DOHH2 (cell line): Measurements from ENCODE around the gene IRX3.

Experiments
- H3F3A ChIP-seq: fragments of 200-600 bp; sonication (generic), shearing (Covaris generic); 2 replicates; pipeline ENCODE4 v1.6.0; 2016; ENCODE audit warnings: antibody characterized with exemption, mild to moderate bottlenecking; ENCODE audit not compliant: control insufficient read depth, insufficient read depth
- H3K27ac ChIP-seq: fragments of 200-600 bp; sonication (generic); 2 replicates; pipeline ENCODE4 v1.5.1; 2014; ENCODE audit warnings: low read depth, mild to moderate bottlenecking, low read length, moderate library complexity
- H3K27me3 ChIP-seq: fragments of 200-600 bp; sonication (generic); 2 replicates; pipeline ENCODE4 v1.6.1; 2014; ENCODE audit warnings: mild to moderate bottlenecking, low read length, mixed read lengths; ENCODE audit not compliant: control insufficient read depth
- H3K36me3 ChIP-seq: fragments of 200-600 bp; sonication (generic); 2 replicates; pipeline ENCODE4 v1.6.1; 2014; ENCODE audit warnings: mild to moderate bottlenecking, low read length, moderate library complexity, mixed read lengths; ENCODE audit not compliant: control insufficient read depth
- H3K4me1 ChIP-seq: fragments of 200-600 bp; sonication (generic); 2 replicates; pipeline ENCODE4 v1.6.1; 2014; ENCODE audit warnings: mild to moderate bottlenecking, low read length, mixed read lengths; ENCODE audit not compliant: control insufficient read depth
- H3K4me2 ChIP-seq: fragments of 200-600 bp; sonication (generic); 2 replicates; pipeline ENCODE4 v1.6.0; 2014; ENCODE audit warnings: mild to moderate bottlenecking, low read length, moderate library complexity
- H3K4me3 ChIP-seq: fragments of 200-600 bp; sonication (generic); 2 replicates; pipeline ENCODE4 v1.5.1; 2014; ENCODE audit warnings: mild to moderate bottlenecking, low read length, mixed read lengths
- H3K79me2 ChIP-seq: fragments of 200-600 bp; sonication (generic); 2 replicates; pipeline ENCODE4 v1.6.1; 2014; ENCODE audit warnings: mild to moderate bottlenecking, low read length, mixed read lengths; ENCODE audit not compliant: control insufficient read depth
- H3K9me2 ChIP-seq: fragments of 200-600 bp; sonication (generic); replicated peaks from 2 replicates; pipeline ENCODE4 v1.6.1; 2014; ENCODE audit warnings: mild to moderate bottlenecking, low read length, mixed read lengths; ENCODE audit not compliant: control insufficient read depth
- H3K9me3 ChIP-seq: fragments of 200-600 bp; sonication (generic); 2 replicates; pipeline ENCODE4 v1.6.1; 2014; ENCODE audit warnings: antibody characterized with exemption, low read length, mixed read lengths; ENCODE audit not compliant: control insufficient read depth, insufficient read depth
- H4K20me1 ChIP-seq: fragments of 200-600 bp; sonication (generic); 2 replicates; pipeline ENCODE4 v1.6.0; 2014; ENCODE audit warnings: low read depth, mild to moderate bottlenecking, antibody characterized with exemption, low read length, moderate library complexity; ENCODE audit not compliant: control insufficient read depth, insufficient read depth
- CTCF ChIP-seq: fragments of 200-600 bp; sonication (generic); IDR thresholded peaks from one replicate; pipeline ENCODE4 v1.5.1; 2014; ENCODE audit warnings: antibody characterized with exemption, mild to moderate bottlenecking, low read depth, low read length; ENCODE audit not compliant: poor library complexity, severe bottlenecking
- EZH2phosphoT487 ChIP-seq: fragments of 200-600 bp; sonication (generic); IDR thresholded peaks from 2 replicates; pipeline ENCODE4 v1.6.1; 2017; ENCODE audit warnings: borderline replicate concordance, mild to moderate bottlenecking, antibody characterized with exemption, low read length, moderate library complexity, mixed read lengths

IRX3 gene

GRCh38 chr16:54318941-54319340 lies 32.4 kb upstream of the IRX3 start:
- H3K9me3 ChIP-seq, result no peaks in the 10 kb centered on the region
- no peak for TF ChIP-seq CTCF
- TF ChIP-seq EZH2phosphoT487, result no peak

GRCh38 chr16:54317101-54317611 lies 30.6 kb upstream of the IRX3 start:
- H3K36me3 ChIP-seq, result no peaks in the 10 kb centered on the region
- no peaks in the 10 kb centered on the region for H3K27me3 ChIP-seq
- H3K27ac ChIP-seq, result no peak overlapping the region
- H3K9me3 ChIP-seq, result no peaks in the 10 kb centered on the region
- H4K20me1 ChIP-seq, result no peaks in the 10 kb centered on the region
- no peaks in the 10 kb centered on the region for H3K9me2 ChIP-seq
- no peak for TF ChIP-seq CTCF
- no peak for TF ChIP-seq EZH2phosphoT487
- no peaks in the 10 kb centered on the region for H3F3A ChIP-seq
- no peaks in the 10 kb centered on the region for H3K4me1 ChIP-seq
- H3K79me2 ChIP-seq, result no peaks in the 10 kb centered on the region
- no peak overlapping the region for H3K4me3 ChIP-seq
- H3K4me2 ChIP-seq, result no peak overlapping the region

More at GRCh38 chr16:54318941-54319340, 32.4 kb upstream of the IRX3 start:
- Histone ChIP-seq H3K79me2 (no peaks in the 10 kb centered on the region), H3K36me3 (no peaks in the 10 kb centered on the region), H3K4me1 (no peaks in the 10 kb centered on the region), H3K9me2 (no peaks in the 10 kb centered on the region), H3K4me2 (no peak overlapping the region), H3K27me3 (no peaks in the 10 kb centered on the region), H4K20me1 (no peaks in the 10 kb centered on the region), H3K27ac (no peak overlapping the region), H3F3A (no peaks in the 10 kb centered on the region), H3K4me3 (no peak overlapping the region)

GRCh38 chr16:54316095-54316889 lies 29.7 kb upstream of the IRX3 start:
- H3K36me3 ChIP-seq, result no peaks in the 10 kb centered on the region
- no peaks in the 10 kb centered on the region for H3K9me3 ChIP-seq
- H3K4me2 ChIP-seq, result no peak overlapping the region
- H3F3A ChIP-seq, result no peaks in the 10 kb centered on the region
- no peak overlapping the region for H3K4me3 ChIP-seq
- H3K4me1 ChIP-seq, result no peaks in the 10 kb centered on the region
- H3K9me2 ChIP-seq, result no peaks in the 10 kb centered on the region
- no peak overlapping the region for H3K27ac ChIP-seq
- H3K79me2 ChIP-seq, result no peaks in the 10 kb centered on the region
- H4K20me1 ChIP-seq, result no peaks in the 10 kb centered on the region
- TF ChIP-seq CTCF (no peak), EZH2phosphoT487 (no peak)
- H3K27me3 ChIP-seq, result no peaks in the 10 kb centered on the region
